AG04450 (cell line): ENCODE results near the gene SCGB1D2. TPM values are rescaled to one million over a fixed set of nuclear protein-coding genes. Genes with fewer than 3 reads are reported as not detected.

ENCODE experiments used
- CTCF ChIA-PET: fragments of 300-600, 350-600 bp; formaldehyde crosslinking; extraction: SDS; loops from one replicate; lab custom pipeline; 2022; ENCODE audit warnings: antibody characterized with exemption, inconsistent platforms; lab: Charles Lee
- POLR2A ChIA-PET: fragments of 350-600 bp; formaldehyde crosslinking; extraction: SDS; loops from one replicate; lab custom pipeline; 2021; ENCODE audit warnings: antibody characterized with exemption, inconsistent platforms; lab: Yijun Ruan, JAX
- DNase-seq: peaks from one replicate; pipeline ENCODE4 v3.0.0-alpha.2; 2011; ENCODE audit warnings: low read depth, low spot score
- H3K27ac ChIP-seq: one replicate; pipeline ENCODE4 v1.5.1; 2012; ENCODE audit warnings: low read depth, low read length, control low read depth
- H3K27me3 ChIP-seq: one replicate; pipeline ENCODE4 v1.6.0; 2012; ENCODE audit warnings: low read length; ENCODE audit not compliant: control insufficient read depth, insufficient read depth
- H3K4me3 ChIP-seq: 2 replicates; pipeline ENCODE4 v1.5.1; 2011; ENCODE audit warnings: mild to moderate bottlenecking, low read depth, low read length, control low read depth
- H3K9me3 ChIP-seq: 2 replicates; pipeline ENCODE4 v1.5.1; 2012; ENCODE audit warnings: low read length; ENCODE audit not compliant: control insufficient read depth, insufficient read depth
- CTCF ChIP-seq: IDR thresholded peaks from 2 replicates; pipeline ENCODE4 v1.5.1; 2011; ENCODE audit warnings: low read depth, low read length, control low read depth, inconsistent platforms
- polyA plus RNA-seq: library from polyadenylated mRNA; depleted of rRNA; stranded (reverse); fragments of >200 nt; gene quantifications from 2 replicates; pipeline ENCODE4 v1.2.3, GENCODE V29; 2011

The SCGB1D2 gene
- polyA plus RNA-seq, 1 experiment: not detected

DNA sequence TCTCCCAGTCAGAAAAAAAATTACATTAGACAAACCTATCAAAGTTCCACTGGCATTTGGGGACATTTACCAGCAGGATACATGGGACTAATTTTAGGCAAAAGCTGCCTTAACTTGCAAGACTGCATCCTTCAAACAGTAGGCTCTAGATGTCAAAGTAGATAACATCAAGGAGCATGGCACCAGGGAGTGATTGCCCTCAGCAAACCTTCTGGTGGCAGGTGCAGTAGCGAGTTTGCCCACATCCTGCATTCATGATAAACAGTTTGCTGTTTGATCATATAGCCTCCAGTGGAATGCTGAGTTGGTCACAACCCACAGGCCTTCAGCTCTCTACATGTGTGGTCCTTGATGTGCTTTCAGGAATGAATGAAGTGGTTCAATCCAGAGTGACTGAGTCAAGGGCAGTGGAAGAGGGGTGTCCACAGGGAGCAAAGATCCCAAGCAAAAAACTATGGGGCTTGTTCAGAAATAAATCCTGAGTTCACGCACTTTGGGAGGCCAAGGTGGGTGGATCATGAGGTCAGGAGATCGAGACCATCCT is 12.0 kb downstream of the SCGB1D2 start:
- POLR2A ChIA-PET: no interaction called here
- CTCF ChIA-PET: no interaction called here
- Histone ChIP-seq H3K9me3 (peaks cover 8% of the 10 kb centered on the region), H3K27ac (no peak overlapping the region), H3K27me3 (no peaks in the 10 kb centered on the region), H3K4me3 (no peak overlapping the region)
- DNase-seq: no peak
- TF ChIP-seq CTCF: no peak

DNA sequence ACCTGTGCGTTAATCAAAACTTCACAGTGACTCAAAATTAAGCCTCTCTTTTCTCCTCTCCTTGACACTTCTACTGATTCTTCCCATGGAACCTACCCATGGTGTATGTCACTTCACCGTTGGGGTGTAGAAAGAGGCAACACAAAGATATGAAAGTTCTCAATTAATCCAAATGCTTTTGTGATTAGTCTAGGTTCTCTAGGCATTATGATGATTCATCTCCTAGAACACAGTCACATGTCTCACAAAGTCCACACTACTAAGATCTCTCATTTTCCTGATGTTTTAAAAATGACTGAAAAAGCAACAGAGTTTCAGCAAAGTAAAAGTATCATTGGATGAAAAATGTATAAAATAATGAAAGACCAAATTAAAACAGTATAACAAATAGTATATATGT is 14.2 kb downstream of the SCGB1D2 start:
- no peak for DNase-seq
- no peak overlapping the region for H3K27ac ChIP-seq
- H3K27me3 ChIP-seq: no peaks in the 10 kb centered on the region
- H3K4me3 ChIP-seq: no peak overlapping the region
- CTCF ChIA-PET: no interaction called here
- H3K9me3 ChIP-seq: peaks cover 8% of the 10 kb centered on the region
- POLR2A ChIA-PET: no interaction called here
- no peak for TF ChIP-seq CTCF

- DNase-seq: no peak
- H3K4me3 ChIP-seq: no peak overlapping the region
- no peak overlapping the region for H3K27ac ChIP-seq
- POLR2A ChIA-PET: no interaction called here
- TF ChIP-seq CTCF: no peak
- H3K27me3 ChIP-seq: no peaks in the 10 kb centered on the region
- CTCF ChIA-PET: no interaction called here
- no peaks in the 10 kb centered on the region for H3K9me3 ChIP-seq
These were observed 18.4 kb downstream of the SCGB1D2 start for GRCh38 chr11:62260261-62260953.

- Histone ChIP-seq H3K4me3 (no peak overlapping the region), H3K27me3 (no peaks in the 10 kb centered on the region), H3K9me3 (no peaks in the 10 kb centered on the region), H3K27ac (no peak overlapping the region)
- ChIA-PET CTCF (no interaction called here), POLR2A (no interaction called here)
- no peak for TF ChIP-seq CTCF
- no peak for DNase-seq
These were observed 22.0 kb downstream of the SCGB1D2 start for GRCh38 chr11:62264004-62264403.

DNA sequence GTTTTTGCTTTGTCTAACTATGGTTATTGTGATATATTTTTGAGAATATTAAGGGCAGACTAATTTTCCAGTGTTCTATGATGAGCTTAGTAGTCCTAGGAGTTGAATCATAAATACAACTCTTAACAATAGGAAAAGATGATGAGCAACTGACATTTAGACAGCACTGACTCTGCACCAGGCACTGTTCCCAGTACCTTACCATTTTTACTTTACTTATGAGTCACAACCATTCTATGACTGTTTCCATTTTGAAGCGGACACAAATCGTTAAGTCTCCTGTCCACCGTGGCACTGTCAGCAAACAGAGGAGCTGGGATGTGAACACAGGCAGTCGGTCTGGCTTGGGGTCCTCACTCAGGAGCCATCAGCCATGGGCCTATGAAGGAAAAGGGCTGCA is 24.5 kb downstream of the SCGB1D2 start:
- ChIA-PET CTCF (no interaction called here), POLR2A (no interaction called here)
- H3K9me3 ChIP-seq: no peaks in the 10 kb centered on the region
- TF ChIP-seq CTCF: no peak
- no peak overlapping the region for H3K4me3 ChIP-seq
- H3K27ac ChIP-seq: no peak overlapping the region
- no peaks in the 10 kb centered on the region for H3K27me3 ChIP-seq
- DNase-seq: no peak
